Stromal cell of bone marrow (primary cell): ENCODE results near the gene DBF4B.

Source experiments
- DNase-seq: peaks from one replicate; pipeline ENCODE4 v3.0.0-alpha.2; 2012; ENCODE audit warnings: low read depth

DBF4B gene

GRCh38 chr17:44759916-44760243 is 51.4 kb downstream of the DBF4B start:
- no peak for DNase-seq

- DNase-seq, result no peak
Observed at GRCh38 chr17:44760474-44761308, 52.2 kb downstream of the DBF4B start.

DNA sequence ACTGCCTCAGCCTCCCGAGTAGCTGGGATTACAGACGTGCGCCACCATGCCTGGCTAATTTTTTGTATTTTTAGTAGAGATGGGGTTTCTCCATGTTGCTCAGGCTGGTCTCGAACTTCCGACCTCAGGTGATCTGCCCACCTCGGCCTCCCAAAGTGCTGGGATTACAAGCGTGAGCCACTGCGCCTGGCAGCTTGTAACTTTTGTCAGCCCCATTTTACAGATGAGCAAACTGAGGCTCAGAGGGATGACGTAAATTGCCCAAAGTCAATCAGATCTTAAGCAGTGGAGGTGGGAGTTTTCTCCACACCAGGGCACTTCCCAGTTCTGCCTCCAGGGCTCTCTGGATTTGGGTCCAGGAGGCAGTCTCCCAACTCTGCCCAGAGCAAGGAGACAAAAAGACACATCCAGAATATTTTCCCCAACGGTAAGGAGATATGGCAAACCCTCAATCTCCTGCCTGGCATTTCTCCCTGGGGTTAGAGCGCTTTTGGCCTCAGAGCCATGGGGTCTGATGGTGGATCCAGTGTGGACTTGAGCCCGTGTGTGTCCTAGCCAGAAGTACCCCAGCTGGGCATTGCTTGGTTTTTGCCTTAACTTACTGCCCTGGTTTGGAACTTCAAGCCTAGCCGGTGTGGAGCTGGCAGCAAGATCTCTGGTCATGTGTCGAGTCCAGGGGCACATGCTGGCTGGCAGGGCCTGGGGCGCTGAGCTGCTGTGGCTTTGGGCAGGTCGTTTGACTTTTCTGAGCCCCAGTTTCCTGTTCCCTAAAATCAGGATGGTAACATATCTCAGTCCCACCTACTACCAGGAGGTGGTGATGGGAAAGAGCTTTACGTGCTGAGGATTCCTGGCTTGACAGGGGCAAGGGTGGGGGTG is 53.7 kb downstream of the DBF4B start:
- no peak for DNase-seq

- no peak for DNase-seq
Observed at GRCh38 chr17:44763170-44763569, 54.7 kb downstream of the DBF4B start.

DNA sequence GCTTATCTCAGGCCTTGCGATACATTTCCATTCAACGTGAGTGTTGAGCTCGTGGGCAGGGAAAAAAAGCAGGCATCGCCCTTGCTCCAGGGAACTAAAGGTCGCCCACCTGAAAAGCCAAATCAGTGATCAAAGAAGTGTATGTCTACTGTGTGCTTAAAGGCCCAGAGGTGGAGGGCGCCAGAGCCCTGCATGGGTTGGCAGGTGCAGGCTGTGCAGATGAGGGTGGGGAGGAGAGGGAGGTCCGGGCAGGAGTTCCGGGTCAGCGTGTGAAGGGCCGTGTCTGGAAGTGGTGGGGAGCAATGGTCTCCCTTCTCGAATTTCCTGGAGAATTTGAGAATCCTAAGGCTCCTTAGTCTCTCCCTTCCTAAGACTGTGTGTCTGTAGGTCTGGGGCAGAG is 57.5 kb downstream of the DBF4B start:
- no peak for DNase-seq

DNA sequence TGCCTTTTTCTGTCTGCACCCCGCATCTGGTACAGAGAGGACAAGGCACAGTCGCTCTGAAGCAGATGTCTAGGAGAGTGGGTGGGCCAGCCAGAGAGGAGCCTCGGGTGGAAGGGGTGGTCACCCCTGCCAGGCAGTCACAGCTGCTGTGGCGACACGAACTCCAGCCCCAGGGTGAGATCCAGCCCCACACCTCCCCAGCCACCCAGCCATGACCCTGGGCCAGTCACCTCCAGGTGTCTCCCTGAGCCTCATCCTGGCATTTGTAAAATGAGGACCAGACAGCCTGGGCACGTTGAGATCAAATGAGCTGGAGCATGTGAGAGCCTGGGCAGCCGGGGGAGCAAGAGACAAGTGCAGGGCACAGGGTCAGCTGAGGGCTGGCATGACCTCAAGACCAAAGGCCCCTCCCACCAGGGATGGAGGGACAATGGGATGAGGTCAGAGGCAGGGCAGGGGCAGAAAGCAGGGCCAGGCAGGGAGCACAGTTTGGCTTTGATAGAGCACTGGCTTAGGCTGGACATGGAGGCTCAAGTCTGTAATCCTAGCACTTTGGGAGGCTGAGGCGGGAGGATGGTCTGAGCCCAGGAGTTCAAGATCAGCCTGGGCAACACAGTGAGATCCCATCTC is 58.1 kb downstream of the DBF4B start:
- no peak for DNase-seq

- DNase-seq, result no peak
Observed at GRCh38 chr17:44767493-44767892, 59.0 kb downstream of the DBF4B start.

- no peak for DNase-seq
Observed at GRCh38 chr17:44768505-44769142, 60.2 kb downstream of the DBF4B start.

DNA sequence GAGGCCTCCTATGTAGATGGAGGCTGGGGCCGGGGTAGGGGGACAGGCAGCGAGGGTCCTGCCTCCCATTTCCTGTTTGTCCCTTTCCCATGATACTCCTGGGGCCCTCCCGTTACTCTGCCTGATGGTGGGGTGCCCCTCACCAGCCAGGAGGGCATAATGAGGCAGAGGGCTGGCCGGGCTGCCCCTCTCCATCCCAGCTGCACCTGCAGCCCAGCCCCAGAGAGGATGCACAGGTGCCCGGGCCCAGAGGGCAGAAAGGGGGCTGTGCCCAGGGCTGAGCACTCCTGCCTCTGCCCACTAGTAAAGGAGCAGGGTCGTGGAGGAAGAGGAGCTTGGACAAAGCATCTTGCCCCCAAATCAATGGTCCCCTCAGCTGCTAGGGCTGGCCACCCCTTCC is 60.8 kb downstream of the DBF4B start:
- DNase-seq, result no peak

- DNase-seq, result no peak
Observed at GRCh38 chr17:44769647-44770084, 61.2 kb downstream of the DBF4B start.

- DNase-seq, result no peak
Observed at GRCh38 chr17:44770166-44770925, 61.9 kb downstream of the DBF4B start.

DNA sequence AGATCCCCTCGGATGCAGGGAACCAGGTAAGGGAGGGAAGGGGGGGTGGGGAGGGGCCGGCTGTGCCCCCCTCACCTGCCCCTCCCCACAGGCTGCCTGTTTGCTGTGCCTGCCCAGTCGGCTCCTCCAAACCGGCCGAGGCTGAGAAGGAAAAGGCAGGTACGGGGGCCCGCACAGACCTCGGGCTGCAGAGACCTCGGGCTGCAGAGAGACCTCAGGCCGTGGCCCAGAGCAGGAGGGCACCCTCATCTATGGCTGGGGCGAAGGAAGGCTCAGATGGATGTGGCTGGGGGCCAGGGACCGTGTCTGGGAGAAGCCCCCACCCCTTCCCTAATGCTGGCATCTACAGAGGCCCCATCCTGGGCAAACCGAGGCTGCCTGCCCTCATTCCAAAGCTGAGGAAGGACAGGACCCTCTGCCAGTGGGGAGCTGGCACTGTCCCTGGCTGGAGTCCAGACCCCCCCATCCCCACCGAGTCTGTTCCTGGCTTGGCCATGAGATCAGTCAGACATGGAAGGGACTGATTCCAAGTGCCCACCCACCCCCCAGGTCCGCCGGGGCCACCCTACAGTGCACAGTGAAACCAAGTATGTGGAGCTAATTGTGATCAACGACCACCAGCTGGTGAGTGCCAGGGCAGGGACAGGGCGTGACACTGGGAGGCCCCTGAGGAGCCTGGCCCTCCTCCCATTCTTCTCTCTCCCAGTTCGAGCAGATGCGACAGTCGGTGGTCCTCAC is 64.0 kb downstream of the DBF4B start:
- no peak for DNase-seq

- DNase-seq, result no peak
Observed at GRCh38 chr17:44773140-44773539, 64.7 kb downstream of the DBF4B start.

DNA sequence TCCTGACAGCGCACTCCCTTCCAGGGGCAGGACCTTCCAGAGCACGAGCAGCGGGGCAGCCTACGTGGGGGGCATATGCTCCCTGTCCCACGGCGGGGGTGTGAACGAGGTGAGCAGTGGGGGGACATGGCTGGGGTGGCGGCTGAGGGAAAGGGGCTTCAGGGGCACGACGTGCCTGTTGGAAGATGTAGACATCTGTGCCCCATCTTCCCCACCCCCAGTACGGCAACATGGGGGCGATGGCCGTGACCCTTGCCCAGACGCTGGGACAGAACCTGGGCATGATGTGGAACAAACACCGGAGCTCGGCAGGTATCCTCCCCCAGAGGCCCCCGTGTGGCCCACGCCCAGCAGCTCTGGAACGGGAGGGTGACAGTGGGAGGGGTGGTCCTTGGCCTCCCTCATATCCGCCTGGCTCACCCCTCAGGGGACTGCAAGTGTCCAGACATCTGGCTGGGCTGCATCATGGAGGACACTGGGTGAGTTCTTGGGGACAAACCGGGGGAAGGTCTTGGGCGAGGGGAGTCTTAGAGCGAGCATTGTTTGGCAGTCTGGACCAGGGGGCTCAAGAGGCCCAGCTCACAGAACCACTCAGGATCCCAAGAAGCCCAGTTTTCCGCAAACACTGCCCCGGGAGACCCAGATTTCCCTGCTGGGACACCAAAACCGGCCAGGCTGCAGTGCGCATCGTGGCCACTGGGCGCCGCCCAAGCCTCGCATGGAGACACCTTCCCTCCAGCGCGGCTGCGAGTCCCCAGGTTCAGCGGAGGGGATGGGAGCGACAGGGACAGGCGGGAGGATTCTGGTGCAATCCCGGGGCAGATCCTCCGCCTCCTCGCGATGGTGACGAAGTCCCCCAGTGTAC is 66.0 kb downstream of the DBF4B start:
- DNase-seq, result peak; percentile 38

GRCh38 chr17:44775136-44775837 is 66.8 kb downstream of the DBF4B start:
- DNase-seq, result peak; percentile 94

GRCh38 chr17:44775838-44776621 is 67.6 kb downstream of the DBF4B start:
- DNase-seq, result no peak

GRCh38 chr17:44776628-44777393 is 68.3 kb downstream of the DBF4B start:
- DNase-seq, result no peak
